Thymus (tissue), 11 donors: ENCODE results near the gene PLGRKT. TPM values are rescaled to one million over a fixed set of nuclear protein-coding genes. Genes with fewer than 3 reads are reported as not detected.
A peak's percentile ranks its signal among the peaks of the same experiment; 100 is the strongest.
"Not testable (repeated sequence)": the region's sequence is repeated elsewhere in the genome, so short reads cannot be mapped to it uniquely, and the experiment has no call there.

Experiments used
- DNase-seq, 9 donors: peaks; one replicate each; pipeline ENCODE4 v3.0.0-alpha.2; 2013; ENCODE audit warnings: low spot score in 9 of 9, low read depth in 6 of 9, missing footprints in 1 of 9
- H3K27ac ChIP-seq, 2 donors: one replicate each; pipeline ENCODE4 v1.5.1; 2013; ENCODE audit warnings: control low read depth in 1 of 2, low read depth in 1 of 2, low read length in 1 of 2, mild to moderate bottlenecking in 1 of 2, moderate library complexity in 1 of 2
- H3K27me3 ChIP-seq, 2 donors: one replicate each; pipeline ENCODE4 v1.5.1; 2013; ENCODE audit warnings: low read length in 1 of 2; ENCODE audit not compliant: control insufficient read depth in 2 of 2, insufficient read depth in 1 of 2
- H3K36me3 ChIP-seq, 2 donors: one replicate each; pipeline ENCODE4 v1.5.1; 2013; ENCODE audit warnings: low read length in 1 of 2, mild to moderate bottlenecking in 1 of 2, moderate library complexity in 1 of 2; ENCODE audit not compliant: control insufficient read depth in 2 of 2, insufficient read depth in 2 of 2
- H3K4me1 ChIP-seq, 2 donors: one replicate each; pipeline ENCODE4 v1.5.1; 2013; ENCODE audit warnings: low read length in 2 of 2; ENCODE audit not compliant: control insufficient read depth in 2 of 2, insufficient read depth in 2 of 2
- H3K4me3 ChIP-seq, 2 donors: one replicate each; pipeline ENCODE4 v1.5.1; 2013; ENCODE audit warnings: low read length in 2 of 2, control low read depth in 1 of 2, mild to moderate bottlenecking in 1 of 2
- H3K9me3 ChIP-seq, 2 donors: one replicate each; pipeline ENCODE4 v1.5.1; 2013; ENCODE audit warnings: low read length in 1 of 2, mild to moderate bottlenecking in 1 of 2; ENCODE audit not compliant: control insufficient read depth in 2 of 2, insufficient read depth in 1 of 2
- WGBS: extraction: QIAGEN DNeasy Blood & Tissue Kit; methylation state at CpG from one replicate; pipeline ENCODE4 v1.1.7; 2013; 5-methylcytosine and 5-hydroxymethylcytosine counted together
- polyA plus RNA-seq: library from polyadenylated mRNA; stranded (reverse); fragments of 200-250 nt; gene quantifications from one replicate; pipeline ENCODE4 v1.2.3, GENCODE V29; 2013
- total RNA-seq: library from RNA; stranded (reverse); fragments of 120-200 nt; gene quantifications from one replicate; pipeline ENCODE4 v1.2.4, GENCODE V29; 2013
- donor health status: healthy.

Gene PLGRKT
- total and polyA plus RNA-seq, 2 donors: 38.8 to 53.7 TPM

DNA sequence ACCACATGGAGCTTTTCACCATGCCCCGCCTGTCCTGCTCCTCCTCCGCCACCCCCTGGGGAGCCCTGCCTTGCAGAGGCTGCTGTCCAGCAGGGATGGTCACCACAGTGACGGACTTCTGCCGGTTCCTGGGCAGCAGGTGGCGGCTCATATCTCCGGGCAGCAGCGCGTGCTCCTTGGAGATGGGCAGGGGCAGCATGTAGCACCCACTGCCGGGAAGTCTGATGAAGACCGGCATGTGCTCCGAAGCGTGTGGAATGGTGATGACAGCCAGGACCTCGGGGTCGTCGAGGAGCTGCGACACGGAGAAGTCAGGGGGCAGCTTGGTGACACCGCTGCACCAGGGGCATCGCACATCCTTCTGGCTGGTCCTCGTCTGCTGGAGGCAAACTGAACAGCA, 19.2 kb downstream of the PLGRKT start:
- Histone ChIP-seq H3K4me1 (no peaks in the 10 kb centered on the region), H3K36me3 (peaks cover 0 to 8% of the 10 kb centered on the region in 2 donors), H3K27ac (no peak overlapping the region), H3K4me3 (no peak overlapping the region), H3K9me3 (no peaks in the 10 kb centered on the region), H3K27me3 (no peaks in the 10 kb centered on the region)
- no peak for DNase-seq
- 98% methylated on average over 20 of the region's 20 CpGs for WGBS

DNA sequence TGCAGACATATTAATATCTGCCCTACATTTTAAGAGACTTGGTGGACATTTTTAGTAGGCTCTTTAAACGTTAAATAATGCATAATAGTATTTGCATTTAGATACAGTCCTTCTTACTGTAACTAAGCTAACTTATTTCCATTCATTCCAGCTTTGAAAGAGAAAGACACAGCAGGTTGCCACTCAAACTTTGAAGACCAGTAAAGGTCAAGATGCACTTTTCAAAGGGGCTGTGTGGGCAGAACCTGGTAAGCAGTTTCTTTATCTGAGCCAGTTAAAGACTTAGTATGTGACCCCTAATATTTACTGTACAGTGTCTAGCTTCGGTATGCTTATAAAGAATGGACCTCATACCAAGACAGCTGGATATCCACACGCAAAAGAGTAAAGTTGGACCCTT, 20.8 kb downstream of the PLGRKT start:
- Histone ChIP-seq H3K36me3 (peaks cover 0 to 8% of the 10 kb centered on the region in 2 donors), H3K9me3 (no peaks in the 10 kb centered on the region), H3K27ac (no peak overlapping the region), H3K4me3 (no peak overlapping the region), H3K4me1 (no peaks in the 10 kb centered on the region), H3K27me3 (no peaks in the 10 kb centered on the region)
- DNase-seq: no peak
- WGBS: 88% methylated on average over 3 of the region's 3 CpGs

DNA sequence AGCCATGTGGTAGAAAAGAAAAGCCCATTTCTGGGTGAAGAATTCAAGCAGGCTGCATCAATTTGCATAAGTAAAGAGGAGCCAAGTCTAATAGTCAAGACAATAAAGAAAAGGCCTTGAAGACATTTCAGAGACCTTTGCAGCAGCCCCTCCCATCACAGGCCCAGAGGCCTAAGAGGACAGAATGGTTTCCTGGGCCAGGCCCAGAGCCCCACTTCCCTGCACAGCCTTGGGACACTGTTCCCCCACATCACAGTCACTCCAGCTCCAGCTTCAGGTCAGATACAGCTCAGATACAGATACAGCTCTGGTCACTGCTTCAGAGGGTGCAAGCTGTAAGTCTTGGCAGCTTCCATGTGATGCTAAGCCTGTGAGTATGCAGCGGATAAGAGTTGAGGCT, 29.1 kb downstream of the PLGRKT start:
- WGBS: 97% methylated on average over 1 of the region's 1 CpG
- no peak for DNase-seq
- no peaks in the 10 kb centered on the region for H3K36me3 ChIP-seq
- H3K9me3 ChIP-seq: peaks cover 2 to 19% of the 10 kb centered on the region in 2 donors
- no peak overlapping the region for H3K27ac ChIP-seq
- H3K4me3 ChIP-seq: no peak overlapping the region
- H3K27me3 ChIP-seq: no peaks in the 10 kb centered on the region
- no peaks in the 10 kb centered on the region for H3K4me1 ChIP-seq

DNA sequence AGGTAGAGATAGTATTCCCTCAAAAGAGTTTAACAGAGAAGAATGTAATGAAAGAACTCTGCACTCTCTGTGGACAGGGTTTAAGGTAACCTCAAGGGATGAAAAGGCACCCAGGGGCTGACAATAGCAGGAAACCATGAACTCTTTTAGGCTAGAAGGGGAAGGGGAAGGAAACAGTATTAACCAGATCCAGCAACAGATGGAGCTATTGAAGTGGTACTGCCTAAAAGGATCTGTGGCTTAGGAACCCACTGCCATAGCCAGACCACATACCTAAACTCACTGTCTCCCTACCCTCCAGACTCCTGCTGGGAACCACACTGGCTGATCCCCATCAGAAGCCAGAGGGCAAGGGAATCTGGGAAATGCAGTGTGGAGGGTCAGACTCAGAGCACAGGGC, 35.5 kb downstream of the PLGRKT start:
- Histone ChIP-seq H3K27me3 (no peaks in the 10 kb centered on the region), H3K9me3 (no peaks in the 10 kb centered on the region), H3K36me3 (no peaks in the 10 kb centered on the region), H3K27ac (no peak overlapping the region), H3K4me1 (peaks cover 0 to 5% of the 10 kb centered on the region in 2 donors), H3K4me3 (no peak overlapping the region)
- DNase-seq: peak in 1 of 9 donors; percentile 22

DNA sequence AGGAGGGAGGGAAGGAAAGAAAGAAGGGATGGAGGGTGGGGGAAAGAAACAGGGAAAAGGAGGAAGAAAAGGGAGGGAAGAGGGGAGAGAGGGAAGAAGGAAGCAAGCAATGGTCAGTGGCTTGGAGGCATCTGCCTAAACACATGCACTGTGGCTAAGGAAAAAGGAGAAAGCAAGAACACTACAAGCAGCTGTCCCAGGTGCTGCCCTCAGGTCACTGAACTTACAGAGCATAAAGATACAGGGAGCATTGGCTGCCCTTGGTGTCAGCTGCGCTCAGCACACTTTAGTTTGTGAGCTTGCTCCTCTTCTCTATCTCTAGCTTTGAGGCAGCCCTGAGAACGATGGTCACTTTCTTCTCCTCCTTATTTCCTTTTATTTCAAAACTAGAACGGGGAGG, 40.2 kb downstream of the PLGRKT start:
- 97% methylated on average over 3 of the region's 3 CpGs for WGBS
- H3K4me1 ChIP-seq, DNase-seq, H3K9me3 ChIP-seq, H3K27ac ChIP-seq, H3K27me3 ChIP-seq, H3K4me3 ChIP-seq, H3K36me3 ChIP-seq: not testable (repeated sequence)

DNA sequence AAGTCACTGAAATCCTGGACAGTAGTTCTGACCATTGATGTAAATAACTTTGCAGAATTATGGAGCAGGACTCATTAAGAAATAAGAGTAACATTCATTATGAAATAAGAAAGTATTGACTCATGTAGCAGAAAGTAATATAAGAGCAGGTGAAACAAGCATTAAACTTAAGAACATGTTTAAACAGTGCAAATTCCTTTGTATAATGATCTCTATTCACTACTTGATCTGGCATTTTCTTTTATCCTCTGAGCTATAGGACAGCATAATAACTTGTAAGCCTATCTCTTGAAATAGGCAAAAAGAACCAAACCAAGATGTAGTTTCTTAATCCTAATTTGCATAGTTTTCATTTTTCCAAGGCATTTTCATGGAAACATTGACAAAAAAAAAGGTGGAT, 42.3 kb downstream of the PLGRKT start:
- no peak overlapping the region for H3K4me3 ChIP-seq
- H3K27ac ChIP-seq: no peak overlapping the region
- no peaks in the 10 kb centered on the region for H3K4me1 ChIP-seq
- H3K27me3 ChIP-seq: no peaks in the 10 kb centered on the region
- H3K9me3 ChIP-seq: no peaks in the 10 kb centered on the region
- no peaks in the 10 kb centered on the region for H3K36me3 ChIP-seq
- no peak for DNase-seq

DNA sequence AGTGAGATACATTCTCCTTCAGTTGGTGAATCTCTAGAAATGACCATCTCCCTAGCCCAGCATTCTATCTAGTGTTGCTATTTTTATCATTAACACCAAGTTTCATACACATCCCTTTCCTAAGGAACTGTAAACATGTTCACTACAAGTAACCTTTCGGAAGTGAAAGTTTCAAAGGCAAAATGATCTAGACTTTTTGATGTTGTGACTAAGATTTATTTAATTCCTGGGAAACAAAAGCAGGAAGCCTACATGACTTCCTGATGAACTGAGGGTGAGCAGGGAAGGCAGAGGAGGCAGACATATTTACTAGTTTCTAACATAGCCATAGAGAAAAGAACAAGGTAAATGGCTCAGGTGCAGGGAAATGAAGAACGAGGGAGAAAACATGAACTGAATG, 43.7 kb downstream of the PLGRKT start:
- WGBS: 47% methylated on average over 2 of the region's 2 CpGs

DNA sequence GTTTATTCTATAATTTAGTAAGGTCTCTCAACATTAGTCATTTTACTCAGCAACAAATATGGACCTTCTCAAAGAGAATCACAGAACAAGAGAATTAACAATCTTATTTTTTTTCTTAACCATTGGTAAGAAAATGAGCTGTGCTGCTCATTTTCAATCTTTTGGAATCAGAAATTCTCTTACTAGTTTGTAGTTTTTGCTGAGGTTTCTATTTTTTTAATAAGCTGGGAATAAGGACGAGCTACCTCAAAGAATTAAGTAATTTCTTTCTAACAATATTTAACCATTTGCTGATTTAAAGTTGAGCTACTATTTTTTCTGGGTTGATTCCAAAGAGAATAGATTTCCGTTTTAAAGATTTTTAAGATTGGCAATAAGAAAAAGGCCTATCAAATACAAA, 44.2 kb downstream of the PLGRKT start:
- Histone ChIP-seq H3K27ac (no peak overlapping the region), H3K36me3 (no peaks in the 10 kb centered on the region), H3K4me3 (no peak overlapping the region), H3K4me1 (no peaks in the 10 kb centered on the region), H3K9me3 (no peaks in the 10 kb centered on the region), H3K27me3 (no peaks in the 10 kb centered on the region)
- WGBS: 96% methylated on average over 2 of the region's 2 CpGs
- no peak for DNase-seq

More for the DNA sequence above, 43.7 kb downstream of the PLGRKT start:
- H3K9me3 ChIP-seq, H3K27me3 ChIP-seq, H3K27ac ChIP-seq, H3K4me3 ChIP-seq, H3K4me1 ChIP-seq, H3K36me3 ChIP-seq, DNase-seq: not testable (repeated sequence)

DNA sequence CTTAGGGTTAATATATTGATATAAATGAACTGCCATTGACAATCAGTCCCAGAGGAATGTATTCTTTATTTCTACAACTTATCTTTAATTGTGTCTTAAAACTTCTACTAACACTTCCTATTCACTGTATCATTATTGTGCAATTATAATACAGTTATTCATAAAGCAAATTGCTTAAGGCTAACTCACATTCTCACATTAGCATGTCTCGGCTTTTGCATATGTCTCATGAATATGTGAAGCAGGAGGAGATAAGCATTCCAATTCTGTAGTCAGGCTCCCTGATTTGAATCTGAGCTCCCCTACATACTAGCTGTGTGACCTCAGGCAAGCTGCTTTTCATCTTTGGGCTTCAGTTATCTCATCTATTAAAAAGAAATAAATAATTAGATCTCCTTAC, 45.4 kb downstream of the PLGRKT start:
- WGBS: 99% methylated on average over 1 of the region's 1 CpG
- DNase-seq: no peak
- no peaks in the 10 kb centered on the region for H3K27me3 ChIP-seq
- H3K4me1 ChIP-seq: no peaks in the 10 kb centered on the region
- no peaks in the 10 kb centered on the region for H3K36me3 ChIP-seq
- no peaks in the 10 kb centered on the region for H3K9me3 ChIP-seq
- no peak overlapping the region for H3K27ac ChIP-seq
- H3K4me3 ChIP-seq: no peak overlapping the region

DNA sequence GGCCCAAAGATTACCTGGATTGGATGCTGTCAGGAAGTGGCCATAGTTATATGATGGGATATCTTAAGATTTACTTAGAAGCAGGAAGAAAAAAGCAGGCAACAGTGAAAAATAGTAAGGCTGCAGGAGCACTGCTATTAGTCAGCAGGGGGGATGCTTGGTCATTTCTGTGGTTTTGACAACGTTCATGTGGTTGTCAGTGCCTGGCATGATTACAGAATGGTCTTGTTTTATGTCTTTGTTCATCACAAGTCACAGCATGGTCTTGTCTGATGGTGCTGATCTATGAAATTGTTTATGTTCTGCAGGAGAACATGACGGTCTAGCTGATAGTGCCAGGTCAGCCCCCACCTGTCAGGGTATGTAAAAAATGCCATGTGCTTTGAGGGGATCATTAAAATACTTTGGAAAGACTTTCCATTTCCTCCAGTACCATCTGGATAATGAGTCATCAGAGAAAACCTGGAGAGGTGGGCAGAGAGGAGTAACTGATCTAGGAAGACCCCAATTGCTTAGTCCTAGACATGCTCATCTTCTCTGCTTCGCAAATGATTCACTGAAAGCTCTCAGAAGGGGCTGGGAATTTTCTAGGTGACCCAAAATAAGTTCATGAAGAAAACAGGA, 48.5 kb downstream of the PLGRKT start:
- no peaks in the 10 kb centered on the region for H3K27me3 ChIP-seq
- no peak overlapping the region for H3K4me3 ChIP-seq
- WGBS: 59% methylated on average over 3 of the region's 3 CpGs

More for the DNA sequence above, 48.5 kb downstream of the PLGRKT start:
- DNase-seq: no peak
- H3K4me1 ChIP-seq: no peaks in the 10 kb centered on the region
- H3K27ac ChIP-seq: no peak overlapping the region
- H3K36me3 ChIP-seq: no peaks in the 10 kb centered on the region
- H3K9me3 ChIP-seq: no peaks in the 10 kb centered on the region
